HepG2 (cell line): ENCODE results near the gene ECD. TPM values are rescaled to one million over a fixed set of nuclear protein-coding genes. Genes with fewer than 3 reads are reported as not detected.

Source experiments
- AHDC1 ChIP-seq: sonication (generic); formaldehyde crosslinking; IDR thresholded peaks from 2 replicates; pipeline ENCODE4 v1.5.1; 2020; ENCODE audit warnings: mild to moderate bottlenecking, missing genetic modification reagents, borderline replicate concordance
- BCL6 ChIP-seq: IDR thresholded peaks from 2 replicates; pipeline ENCODE4 v1.6.1; 2016; ENCODE audit warnings: missing genetic modification reagents, missing compliant biosample characterization
- ELF3 ChIP-seq: IDR thresholded peaks from 2 replicates; pipeline ENCODE4 v1.6.1; 2016; ENCODE audit warnings: missing genetic modification reagents, missing compliant biosample characterization
- GLI4 ChIP-seq: sonication (generic); formaldehyde crosslinking; IDR thresholded peaks from 2 replicates; pipeline ENCODE4 v1.5.1; 2020; ENCODE audit warnings: missing genetic modification reagents, mild to moderate bottlenecking, moderate library complexity, borderline replicate concordance
- KLF16 ChIP-seq, 2 experiments: sonication (generic) in 1 of 2; formaldehyde crosslinking in 1 of 2; IDR thresholded peaks; 2 replicates each; pipeline versions ENCODE4 v1.6.1 to v1.8.0; 2016 to 2023; ENCODE audit warnings: missing genetic modification reagents in 2 of 2, missing compliant biosample characterization in 1 of 2
- RARA ChIP-seq: IDR thresholded peaks from 2 replicates; pipeline ENCODE4 v1.6.1; 2016; ENCODE audit warnings: missing genetic modification reagents, missing compliant biosample characterization
- SMAD3 ChIP-seq: sonication (generic); formaldehyde crosslinking; IDR thresholded peaks from 2 replicates; pipeline ENCODE4 v1.4.0; 2020; ENCODE audit warnings: missing genetic modification reagents
- SNAPC4 ChIP-seq: sonication (generic); formaldehyde crosslinking; IDR thresholded peaks from 2 replicates; pipeline ENCODE4 v1.4.0; 2020; ENCODE audit warnings: mild to moderate bottlenecking, missing genetic modification reagents
- TARDBP ChIP-seq: sonication (generic); formaldehyde crosslinking; IDR thresholded peaks from 2 replicates; pipeline ENCODE4 v1.8.0; 2022; ENCODE audit warnings: mild to moderate bottlenecking, missing genetic modification reagents
- XBP1 ChIP-seq: sonication (generic); formaldehyde crosslinking; IDR thresholded peaks from 2 replicates; pipeline ENCODE4 v1.5.0; 2020; ENCODE audit warnings: missing genetic modification reagents
- ZMYM3 ChIP-seq: sonication (generic); formaldehyde crosslinking; IDR thresholded peaks from 2 replicates; pipeline ENCODE4 v1.5.1; 2020; ENCODE audit warnings: mild to moderate bottlenecking, missing genetic modification reagents
- ZNF33B ChIP-seq: sonication (generic); formaldehyde crosslinking; IDR thresholded peaks from 2 replicates; pipeline ENCODE4 v1.5.1; 2020; ENCODE audit warnings: mild to moderate bottlenecking, missing genetic modification reagents
- ZNF362 ChIP-seq: sonication (generic); formaldehyde crosslinking; IDR thresholded peaks from 2 replicates; pipeline ENCODE4 v1.4.0; 2020; ENCODE audit warnings: missing genetic modification reagents, mild to moderate bottlenecking, borderline replicate concordance
- ZNF451 ChIP-seq: sonication (generic); formaldehyde crosslinking; IDR thresholded peaks from 2 replicates; pipeline ENCODE4 v1.5.0; 2020; ENCODE audit warnings: mild to moderate bottlenecking, missing genetic modification reagents
- polyA plus RNA-seq, 8 experiments: library from polyadenylated mRNA; depleted of rRNA in 3 of 8; stranded (reverse) in 7 of 8; unstranded in 1 of 8; fragments of >200 nt; fragmentation: Illumina TruSeq in 4 of 8; extraction: Trizol in 4 of 8; gene quantifications; 2 replicates each; pipeline versions ENCODE4 v1.2.1 to v1.2.3, GENCODE V29; 2011 to 2016; ENCODE audit warnings: low read depth in 4 of 8, missing spikeins in 1 of 8, mixed read lengths in 1 of 8; ENCODE audit not compliant: insufficient read depth in 1 of 8
- total RNA-seq, 5 experiments: library from RNA; depleted of rRNA; stranded (reverse); fragments of >200 nt; fragmentation: Illumina TruSeq; extraction: Trizol; gene quantifications; 2 replicates each; pipeline ENCODE4 v1.2.3, GENCODE V29; 2016; ENCODE audit warnings: low read depth in 1 of 5
- TF ChIP-seq, protein P1 (sequence below): sonication (generic); formaldehyde crosslinking; IDR thresholded peaks from 2 replicates; pipeline ENCODE4 v1.5.1; 2020; ENCODE audit warnings: mild to moderate bottlenecking, moderate library complexity, missing genetic modification reagents

Gene ECD
- total and polyA plus RNA-seq, 2 of the 13 experiments (the other 11 are each of a cell fraction or from before 2014, with no cell fraction given), result 21.5 to 27.6 TPM

DNA sequence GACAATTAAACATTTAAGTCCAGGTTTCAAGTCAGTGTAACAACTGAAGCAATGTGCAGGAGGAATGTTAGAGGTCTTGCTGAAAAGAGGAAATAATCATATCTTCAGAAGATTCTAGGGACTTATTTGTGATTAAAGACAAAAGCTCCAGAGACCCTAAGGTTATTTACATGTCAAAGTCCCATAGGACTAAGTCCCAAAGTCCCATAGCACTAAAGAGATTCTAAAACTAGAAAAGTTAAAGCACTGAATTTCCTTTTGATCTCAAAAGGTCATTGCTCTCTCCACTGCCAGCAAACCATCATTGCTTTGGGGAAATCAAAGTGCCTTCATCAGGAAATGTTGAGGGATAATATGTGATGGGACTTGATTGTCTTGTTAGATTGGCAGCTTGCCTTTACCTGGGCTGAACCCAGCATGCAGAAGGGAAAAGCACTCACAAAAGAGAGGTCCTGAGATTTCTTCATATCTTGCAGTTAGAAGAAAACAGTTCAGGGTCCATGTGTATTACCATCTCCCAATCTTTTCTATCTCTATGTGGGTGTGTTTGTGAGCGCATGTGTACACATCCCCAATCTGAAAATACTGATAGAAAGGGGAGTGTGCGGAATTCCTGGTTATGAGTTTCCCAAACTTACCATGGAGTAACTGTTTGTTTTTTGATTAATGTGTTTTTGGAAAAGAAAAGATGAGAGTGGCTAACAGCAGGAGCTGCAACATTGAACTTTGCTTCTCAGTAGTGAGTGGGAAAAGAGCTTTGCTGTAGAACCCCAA, 35.7 kb downstream of the ECD start (continued):
- TF ChIP-seq AHDC1 (CRISPR knock-in tag) (peak; percentile 82; the same call in 1 of the 2 replicates), ELF3 (CRISPR knock-in tag) (peak; percentile 49; the same call in 1 of the 2 replicates), ZMYM3 (CRISPR knock-in tag) (no peak), RARA (CRISPR knock-in tag) (peak; percentile 73), SMAD3 (CRISPR knock-in tag) (peak; percentile 83), ZNF451 (no peak), XBP1 (no peak), GLI4 (no peak), ZNF362 (CRISPR knock-in tag) (peak; percentile 37; the same call in 1 of the 2 replicates), SNAPC4 (no peak), ZNF33B (CRISPR knock-in tag) (no peak), TARDBP (CRISPR knock-in tag) (peak; percentile 52; the same call in 1 of the 2 replicates), BCL6 (CRISPR knock-in tag) (peak; percentile 93), KLF16 (CRISPR knock-in tag; IDR thresholded peaks at IDR 0.05) (peak in 1 of 2 experiments; percentile 80; a peak in 1 of 4 replicates)
- TF ChIP-seq, protein P1, sequence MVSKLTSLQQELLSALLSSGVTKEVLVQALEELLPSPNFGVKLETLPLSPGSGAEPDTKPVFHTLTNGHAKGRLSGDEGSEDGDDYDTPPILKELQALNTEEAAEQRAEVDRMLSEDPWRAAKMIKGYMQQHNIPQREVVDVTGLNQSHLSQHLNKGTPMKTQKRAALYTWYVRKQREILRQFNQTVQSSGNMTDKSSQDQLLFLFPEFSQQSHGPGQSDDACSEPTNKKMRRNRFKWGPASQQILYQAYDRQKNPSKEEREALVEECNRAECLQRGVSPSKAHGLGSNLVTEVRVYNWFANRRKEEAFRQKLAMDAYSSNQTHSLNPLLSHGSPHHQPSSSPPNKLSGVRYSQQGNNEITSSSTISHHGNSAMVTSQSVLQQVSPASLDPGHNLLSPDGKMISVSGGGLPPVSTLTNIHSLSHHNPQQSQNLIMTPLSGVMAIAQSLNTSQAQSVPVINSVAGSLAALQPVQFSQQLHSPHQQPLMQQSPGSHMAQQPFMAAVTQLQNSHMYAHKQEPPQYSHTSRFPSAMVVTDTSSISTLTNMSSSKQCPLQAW (CRISPR knock-in tag), result 0 out of 2 replicates have a peak, but pooled peaks have one; percentile 71
